RKO (cell line): ENCODE results near the gene YKT6.
"Not testable (repeated sequence)": the region's sequence is repeated elsewhere in the genome, so short reads cannot be mapped to it uniquely, and the experiment has no call there.

Experiments used
- DNase-seq: peaks from one replicate; pipeline ENCODE4 v3.0.0-alpha.2; 2016; ENCODE audit warnings: low spot score

The YKT6 gene

GRCh38 chr7:44194069-44194468, 6.7 kb upstream of the YKT6 start:
- peak; percentile 37 for DNase-seq

DNA sequence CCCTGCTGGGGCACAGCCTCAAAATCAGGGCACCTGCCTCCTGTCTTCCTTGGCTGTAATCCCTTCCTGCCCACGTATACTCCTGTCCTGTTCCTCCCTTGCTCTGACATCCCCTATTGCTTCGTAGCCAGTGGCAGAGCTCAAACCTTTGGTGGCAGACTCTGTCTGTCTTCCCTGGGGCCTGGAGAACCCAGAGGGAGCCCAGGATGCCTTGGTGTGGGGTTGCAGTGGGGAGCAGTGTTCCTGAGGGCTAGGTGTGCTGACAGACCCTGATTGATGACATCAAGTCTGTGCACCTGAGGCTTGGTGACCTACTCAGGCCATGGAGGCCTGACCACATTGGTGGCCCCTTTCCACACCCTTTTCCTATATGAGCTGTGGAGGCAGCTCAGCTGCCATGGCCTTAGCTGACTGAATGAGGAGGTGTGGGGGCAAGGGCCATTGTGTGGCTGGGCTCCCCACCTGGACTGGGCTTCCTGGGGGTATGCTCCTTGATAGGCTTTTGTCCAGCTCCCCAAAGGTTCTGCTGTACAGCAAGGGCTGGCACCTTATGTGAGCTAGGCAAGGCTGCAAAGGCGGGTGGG, 6.1 kb upstream of the YKT6 start:
- DNase-seq, result no peak

DNA sequence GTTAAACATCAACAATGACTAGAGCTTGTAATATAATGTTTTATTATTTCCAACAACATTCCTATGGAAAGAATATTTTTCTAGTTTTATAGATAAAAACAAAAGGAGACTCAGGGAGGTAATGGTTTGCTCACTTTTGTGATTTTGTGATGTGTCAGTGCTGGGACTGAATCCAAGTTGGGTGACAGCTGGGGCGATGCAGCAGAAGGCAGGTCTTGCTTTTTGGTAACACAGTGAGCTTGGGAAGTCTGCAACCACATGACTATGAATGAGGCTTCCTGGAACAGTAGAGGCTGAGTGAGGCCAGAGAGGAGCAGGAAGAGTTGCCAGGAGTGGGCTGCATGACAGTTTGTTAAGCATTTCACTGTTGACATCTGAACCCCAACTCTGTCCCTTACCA, 4.9 kb upstream of the YKT6 start:
- peak; percentile 38 for DNase-seq

GRCh38 chr7:44196450-44196872, 4.3 kb upstream of the YKT6 start:
- DNase-seq, result peak; percentile 27

- no peak for DNase-seq
Observed at GRCh38 chr7:44197474-44197873, 3.3 kb upstream of the YKT6 start.

DNA sequence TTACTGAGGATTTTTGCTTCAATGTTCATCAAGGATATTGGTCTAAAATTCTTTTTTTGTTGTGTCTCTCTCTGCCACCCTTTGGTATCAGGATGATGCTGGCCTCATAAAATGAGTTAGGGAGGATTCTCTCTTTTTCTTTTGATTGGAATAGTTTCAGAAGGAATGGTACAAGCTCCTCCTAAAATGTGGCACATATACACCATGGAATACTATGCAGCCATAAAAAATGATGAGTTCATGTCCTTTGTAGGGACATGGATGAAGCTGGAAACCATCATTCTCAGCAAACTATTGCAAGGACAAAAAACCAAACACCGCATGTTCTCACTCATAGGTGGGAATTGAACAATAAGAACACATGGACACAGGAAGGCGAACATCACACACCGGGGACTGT, 615 bp upstream of the YKT6 start:
- not testable (repeated sequence) for DNase-seq

DNA sequence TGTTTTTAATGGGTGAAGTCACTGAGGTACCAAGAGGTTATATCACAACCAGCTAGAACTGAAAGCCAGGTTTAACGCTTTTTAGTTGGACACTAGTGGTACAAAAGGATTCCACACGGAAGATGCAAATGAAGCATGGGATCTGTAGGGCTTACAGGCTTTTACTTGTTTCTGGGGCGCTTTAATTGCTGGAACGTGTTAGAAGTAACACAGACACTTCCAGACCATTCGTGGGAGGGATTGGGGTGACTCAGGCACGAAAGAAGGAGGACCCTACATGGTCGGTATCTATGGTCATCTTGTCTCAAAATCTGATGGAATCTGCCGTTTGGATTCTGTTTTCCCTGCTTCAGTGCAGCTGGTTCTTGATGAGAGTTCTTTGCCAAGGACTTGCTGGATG, 1.0 kb downstream of the YKT6 start:
- peak; percentile 61 for DNase-seq

DNA sequence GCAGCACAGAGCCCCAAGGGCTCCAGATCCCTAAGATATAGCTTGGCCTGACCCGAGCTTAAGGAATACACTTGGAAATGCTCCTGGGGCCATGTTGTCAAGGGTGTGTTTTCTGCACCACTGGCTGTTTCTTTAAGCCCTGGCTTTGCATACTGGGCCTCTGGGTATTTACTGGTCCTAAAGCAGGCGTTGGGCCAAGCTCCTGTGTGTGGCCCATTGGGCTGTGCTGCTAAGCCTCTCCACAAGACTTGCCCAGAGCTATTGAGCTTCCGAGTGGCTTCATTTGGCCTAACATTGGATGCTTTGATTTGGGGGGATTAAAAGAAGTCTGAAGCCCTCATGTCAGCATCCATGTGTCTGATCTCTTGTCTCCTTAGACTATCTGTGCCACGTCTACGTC, 5.2 kb downstream of the YKT6 start:
- no peak for DNase-seq

DNA sequence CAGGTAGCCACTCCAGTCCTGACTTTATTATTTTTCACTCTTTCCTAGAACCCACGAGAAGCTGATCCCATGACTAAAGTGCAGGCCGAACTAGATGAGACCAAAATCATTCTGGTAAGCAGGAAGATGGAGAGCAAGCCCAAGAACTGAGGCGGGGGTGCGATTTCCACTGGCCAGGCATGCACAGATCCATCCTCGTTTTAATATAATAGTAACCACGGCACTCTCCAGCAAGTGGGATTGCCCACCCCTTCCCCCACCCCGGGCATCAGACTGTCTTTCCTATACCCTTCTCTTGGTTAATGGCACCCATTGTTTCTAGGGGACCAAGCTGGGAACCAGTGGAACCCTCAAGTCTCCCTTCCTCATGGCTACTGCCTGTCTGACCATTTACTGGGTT, 7.3 kb downstream of the YKT6 start:
- no peak for DNase-seq

DNA sequence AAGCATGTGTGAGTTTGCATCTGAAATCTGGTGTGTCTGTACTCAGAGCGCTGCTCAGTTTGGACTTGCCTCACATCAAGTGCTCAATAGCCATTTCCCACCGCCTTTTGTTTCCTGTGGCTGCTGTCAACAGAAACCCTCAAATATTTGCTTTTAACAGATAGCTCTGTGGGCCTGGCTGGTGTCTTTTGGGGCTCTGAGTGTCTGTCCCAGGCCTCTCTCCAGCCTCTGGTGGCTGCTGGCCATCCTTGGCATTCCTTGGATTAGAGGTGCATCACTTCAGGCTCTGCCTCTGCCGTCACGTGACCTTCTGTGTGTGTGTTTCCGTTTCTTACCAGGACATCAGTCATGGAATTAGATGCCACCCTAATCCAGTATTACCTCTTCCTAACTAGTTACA, 9.3 kb downstream of the YKT6 start:
- no peak for DNase-seq

DNA sequence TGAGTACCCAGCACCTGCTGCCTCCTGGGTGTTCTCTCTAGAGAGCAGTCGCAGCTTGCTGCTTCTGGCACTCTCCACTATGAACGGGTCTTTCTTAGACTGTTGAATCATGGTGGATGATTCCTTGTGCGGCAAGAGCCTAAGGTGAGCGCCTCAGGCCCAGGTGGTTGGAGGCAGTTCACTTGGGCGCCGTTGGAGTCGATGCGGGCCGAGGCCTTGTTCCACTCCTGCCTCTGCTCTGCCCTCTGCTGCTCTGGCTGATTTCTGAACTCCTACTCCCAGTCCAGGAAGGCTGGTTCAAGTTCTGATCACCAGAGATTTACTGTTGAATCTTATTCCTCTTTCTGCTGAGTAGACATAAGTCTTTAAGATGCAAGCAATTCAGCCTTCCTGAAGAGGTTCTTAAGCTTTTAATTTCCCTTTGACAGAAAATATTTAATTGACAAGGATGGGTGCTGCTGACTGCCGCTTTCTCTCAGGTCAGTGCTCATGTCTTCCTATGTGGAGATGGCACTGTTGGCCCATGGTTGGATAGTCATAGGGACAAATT, 10.4 kb downstream of the YKT6 start:
- DNase-seq, result no peak

- DNase-seq, result no peak
Observed at GRCh38 chr7:44212018-44212417, 11.2 kb downstream of the YKT6 start.

DNA sequence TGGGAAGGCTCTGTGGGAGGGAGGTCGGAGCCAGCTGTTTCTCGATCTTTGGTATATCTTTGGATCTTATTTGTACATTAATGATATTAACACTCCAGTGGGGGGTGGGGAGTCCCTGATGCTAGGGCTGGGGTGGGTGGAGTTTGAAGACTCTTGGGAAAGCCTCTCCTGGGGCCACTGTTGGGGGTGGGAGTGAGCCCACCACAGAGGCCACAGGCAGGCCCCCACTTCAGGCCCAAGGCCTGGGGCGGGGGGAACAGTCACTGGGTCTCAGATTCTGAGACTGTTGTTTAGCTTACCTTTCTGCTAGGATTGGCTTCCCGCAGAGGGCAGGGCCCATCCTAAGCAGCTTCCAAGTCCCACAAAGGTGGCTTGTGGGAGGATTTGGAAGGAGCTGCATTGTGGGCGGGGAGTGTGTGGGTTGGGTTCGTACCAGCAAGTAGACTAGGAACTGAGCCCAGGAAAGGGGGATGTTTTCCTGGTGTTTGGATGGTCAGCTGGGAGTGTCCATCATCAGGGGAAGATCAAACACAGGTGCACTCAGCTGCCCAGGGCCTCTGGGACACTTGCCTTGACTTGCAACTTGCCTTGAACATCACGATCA, 11.9 kb downstream of the YKT6 start:
- no peak for DNase-seq

DNA sequence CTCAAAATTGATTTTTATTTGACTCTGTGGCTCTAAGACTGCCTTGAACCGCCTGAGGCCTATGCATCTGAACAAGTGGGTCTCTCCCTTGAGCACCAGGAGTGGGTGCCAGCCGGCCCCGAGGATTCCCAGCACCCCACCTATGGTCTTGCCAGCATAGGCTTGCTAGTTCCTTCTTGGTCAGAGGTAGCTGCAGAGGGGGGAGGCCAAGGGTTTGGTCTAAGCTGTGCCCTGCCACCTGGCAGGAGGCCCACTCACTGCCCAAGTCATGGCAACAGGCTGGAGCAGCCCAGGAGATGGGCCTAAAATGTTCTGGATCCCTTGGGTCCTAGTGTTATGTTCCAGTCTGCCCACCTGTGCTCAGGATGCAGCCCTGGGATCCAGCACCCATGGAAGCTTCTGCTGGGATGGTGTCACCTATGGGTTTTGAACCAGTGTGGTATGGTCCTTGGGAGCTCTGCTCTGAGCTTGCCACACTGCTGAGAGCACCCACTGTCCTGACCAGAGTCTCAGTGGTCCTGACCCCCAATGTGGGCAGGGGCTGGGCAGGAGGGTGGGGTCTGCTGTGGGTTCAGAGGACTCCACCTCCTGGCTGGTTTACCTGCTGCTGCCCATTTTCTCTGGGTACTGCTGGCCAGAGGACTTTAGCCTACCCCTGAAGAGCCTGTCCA, 12.6 kb downstream of the YKT6 start:
- no peak for DNase-seq

DNA sequence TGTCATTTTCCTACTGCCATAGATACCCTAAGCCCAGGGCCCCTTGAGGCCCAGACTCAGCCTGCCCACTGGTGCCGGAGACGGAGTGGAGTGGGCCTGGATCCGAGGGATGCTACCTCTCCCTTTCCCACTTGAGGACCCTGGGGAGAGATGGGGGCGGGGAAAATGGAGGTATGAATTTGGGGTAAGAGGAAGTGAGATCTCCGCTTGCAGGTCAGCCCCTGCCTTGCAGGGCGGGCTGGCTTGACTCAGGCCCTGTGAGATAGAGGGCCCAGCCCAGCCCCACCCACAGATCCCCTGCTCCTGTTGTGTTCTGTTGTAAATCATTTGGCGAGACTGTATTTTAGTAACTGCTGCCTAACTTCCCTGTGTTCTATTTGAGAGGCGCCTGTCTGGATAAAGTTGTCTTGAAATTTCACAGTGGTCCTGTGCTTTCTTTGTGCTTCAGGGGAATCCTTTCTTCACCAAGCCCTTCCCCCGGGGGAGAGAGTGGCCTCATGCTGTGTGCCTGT, 13.2 kb downstream of the YKT6 start:
- DNase-seq, result no peak

DNA sequence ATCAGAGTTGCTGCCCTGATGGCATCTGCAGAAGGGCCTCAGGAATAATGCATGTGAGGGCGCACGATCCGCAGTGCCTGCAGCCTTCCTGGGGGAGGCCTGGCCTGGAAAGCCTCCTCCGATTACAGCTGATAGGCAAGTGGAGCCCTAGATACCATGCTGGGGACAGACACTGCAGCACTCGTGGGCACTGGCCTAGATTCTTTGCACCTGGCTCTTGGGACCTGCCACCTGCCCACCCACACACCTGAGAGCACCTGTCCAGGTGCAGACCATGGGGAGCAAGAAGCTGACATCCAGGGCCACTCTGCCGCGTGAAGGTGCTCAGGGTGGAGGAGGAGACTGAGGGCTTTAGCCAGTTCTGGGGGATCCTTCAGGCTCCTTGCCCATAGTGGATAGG, 14.8 kb downstream of the YKT6 start:
- DNase-seq, result no peak

GRCh38 chr7:44216019-44216418, 15.2 kb downstream of the YKT6 start:
- DNase-seq, result no peak

GRCh38 chr7:44216521-44217222, 15.9 kb downstream of the YKT6 start:
- DNase-seq, result no peak

DNA sequence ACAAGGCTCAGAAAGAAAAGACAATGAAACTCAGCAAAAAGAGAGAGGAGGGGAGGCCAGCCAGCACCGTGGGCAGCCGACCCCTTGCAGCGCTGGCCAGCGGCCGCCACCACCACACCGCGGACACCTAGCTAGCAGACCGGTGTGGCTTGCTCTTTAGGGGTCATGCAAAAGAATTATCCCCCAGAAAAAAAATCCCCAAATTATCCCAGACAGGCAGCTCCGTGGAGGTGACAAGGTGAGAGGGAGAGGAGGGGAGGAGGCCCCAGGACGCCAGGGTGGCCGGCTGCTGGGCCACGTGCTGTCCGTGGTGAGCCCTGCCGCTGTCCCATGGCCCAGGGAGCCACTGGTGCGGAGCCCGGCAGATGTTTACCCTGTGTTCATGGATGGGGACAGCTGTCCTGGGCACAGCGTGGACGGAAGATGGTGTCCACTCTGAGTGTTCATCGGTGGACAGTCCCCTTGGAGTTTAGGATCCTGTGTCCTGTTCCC, 16.5 kb downstream of the YKT6 start:
- no peak for DNase-seq

- no peak for DNase-seq
Observed at GRCh38 chr7:44217852-44218402, 17.1 kb downstream of the YKT6 start.

- no peak for DNase-seq
Observed at GRCh38 chr7:44218418-44219201, 17.8 kb downstream of the YKT6 start.
